NT2/D1 (cell line): Measurements from ENCODE around the gene PPP1R12B.
"Not testable (repeated sequence)": the region's sequence is repeated elsewhere in the genome, so short reads cannot be mapped to it uniquely, and the experiment has no call there.

Experiments used
- DNase-seq: peaks from one replicate; pipeline ENCODE4 v3.0.0-alpha.2; 2011; ENCODE audit warnings: low read depth, low spot score
- H3K27me3 ChIP-seq: 2 replicates; pipeline ENCODE4 v1.6.0; 2011; ENCODE audit warnings: mild to moderate bottlenecking; ENCODE audit not compliant: insufficient read length, insufficient read depth
- H3K36me3 ChIP-seq: 2 replicates; pipeline ENCODE4 v1.6.1; 2011; ENCODE audit warnings: mild to moderate bottlenecking, low read length, mixed read lengths; ENCODE audit not compliant: insufficient read depth, insufficient read length
- H3K4me1 ChIP-seq: 2 replicates; pipeline ENCODE4 v1.5.1; 2011; ENCODE audit not compliant: insufficient read depth, insufficient read length
- H3K4me3 ChIP-seq: 2 replicates; pipeline ENCODE4 v1.5.1; 2011; ENCODE audit warnings: low read depth; ENCODE audit not compliant: insufficient read length
- H3K9ac ChIP-seq: 2 replicates; pipeline ENCODE4 v1.6.0; 2011; ENCODE audit warnings: low read depth; ENCODE audit not compliant: insufficient read length
- H3K9me3 ChIP-seq: 2 replicates; pipeline ENCODE4 v1.5.1; 2011; ENCODE audit warnings: mild to moderate bottlenecking, low read length; ENCODE audit not compliant: insufficient read depth
- SUZ12 ChIP-seq: IDR thresholded peaks from 2 replicates; pipeline ENCODE4 v1.6.1; 2011; ENCODE audit not compliant: insufficient read length, insufficient read depth; ENCODE audit errors: extremely low read depth
- YY1 ChIP-seq: IDR thresholded peaks from 2 replicates; pipeline ENCODE4 v1.6.1; 2011; ENCODE audit not compliant: insufficient read length, insufficient read depth
- ZNF274 ChIP-seq: IDR thresholded peaks from 2 replicates; pipeline ENCODE4 v1.6.1; 2011; ENCODE audit warnings: mild to moderate bottlenecking, low read depth, low read length

The PPP1R12B gene

DNA sequence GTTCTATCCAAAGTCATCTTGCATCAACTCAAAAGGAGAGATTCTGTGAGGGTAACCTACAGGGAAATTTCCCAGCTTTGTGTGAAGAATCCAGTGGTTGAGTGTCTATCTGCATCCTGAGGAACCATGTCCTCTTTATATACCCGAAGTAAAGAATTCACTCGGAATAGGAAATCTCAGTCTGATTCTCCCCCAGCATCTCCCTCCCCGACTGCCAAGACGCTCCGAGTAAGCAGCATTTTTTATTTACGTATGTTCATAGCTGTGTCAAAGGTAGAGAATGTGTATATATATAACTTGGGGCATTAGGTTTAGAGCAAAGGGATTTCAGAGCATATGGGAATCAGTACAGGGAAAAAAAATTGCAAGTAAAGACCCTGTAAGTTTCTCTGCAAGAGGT lies 191.5 kb downstream of the PPP1R12B start:
- Histone ChIP-seq H3K36me3 (no peaks in the 10 kb centered on the region), H3K9me3 (no peaks in the 10 kb centered on the region), H3K4me3 (no peak overlapping the region), H3K27me3 (no peaks in the 10 kb centered on the region), H3K9ac (no peak overlapping the region), H3K4me1 (no peaks in the 10 kb centered on the region)
- no peak for TF ChIP-seq ZNF274
- TF ChIP-seq SUZ12: no peak
- no peak for TF ChIP-seq YY1
- no peak for DNase-seq

- no peaks in the 10 kb centered on the region for H3K9me3 ChIP-seq
- H3K36me3 ChIP-seq: no peaks in the 10 kb centered on the region
- H3K4me3 ChIP-seq: no peak overlapping the region
- H3K27me3 ChIP-seq: no peaks in the 10 kb centered on the region
- no peak for TF ChIP-seq ZNF274
- no peak for TF ChIP-seq SUZ12
- no peak for TF ChIP-seq YY1
- no peak for DNase-seq
- H3K9ac ChIP-seq: no peak overlapping the region
- H3K4me1 ChIP-seq: no peaks in the 10 kb centered on the region
Observed at GRCh38 chr1:202540448-202540847, 191.9 kb downstream of the PPP1R12B start.

GRCh38 chr1:202540858-202541257 lies 192.4 kb downstream of the PPP1R12B start:
- H3K4me1 ChIP-seq, H3K4me3 ChIP-seq, H3K9me3 ChIP-seq, H3K27me3 ChIP-seq, H3K36me3 ChIP-seq, DNase-seq, H3K9ac ChIP-seq: not testable (repeated sequence)

DNA sequence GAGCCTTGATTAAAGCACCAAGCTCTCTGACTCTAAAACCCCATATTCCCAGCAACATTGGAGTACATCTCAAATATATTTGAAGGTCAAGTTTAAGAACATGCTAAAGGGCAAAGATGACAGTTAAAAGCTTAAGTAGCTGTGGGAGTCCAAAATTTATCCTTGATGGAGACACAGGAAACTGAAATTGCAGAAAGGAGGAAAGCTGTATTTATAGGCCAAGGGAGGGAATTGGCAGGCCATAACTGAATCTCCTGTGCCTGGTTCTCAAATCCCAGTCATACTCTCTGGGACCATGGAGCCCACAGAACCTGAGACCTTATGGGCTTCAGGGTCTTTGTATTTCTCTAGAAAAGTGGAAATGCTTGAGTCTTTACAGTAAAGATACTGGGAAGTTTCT lies 193.9 kb downstream of the PPP1R12B start:
- H3K9me3 ChIP-seq, DNase-seq, H3K27me3 ChIP-seq, H3K4me1 ChIP-seq, H3K36me3 ChIP-seq, H3K4me3 ChIP-seq, H3K9ac ChIP-seq: not testable (repeated sequence)

DNA sequence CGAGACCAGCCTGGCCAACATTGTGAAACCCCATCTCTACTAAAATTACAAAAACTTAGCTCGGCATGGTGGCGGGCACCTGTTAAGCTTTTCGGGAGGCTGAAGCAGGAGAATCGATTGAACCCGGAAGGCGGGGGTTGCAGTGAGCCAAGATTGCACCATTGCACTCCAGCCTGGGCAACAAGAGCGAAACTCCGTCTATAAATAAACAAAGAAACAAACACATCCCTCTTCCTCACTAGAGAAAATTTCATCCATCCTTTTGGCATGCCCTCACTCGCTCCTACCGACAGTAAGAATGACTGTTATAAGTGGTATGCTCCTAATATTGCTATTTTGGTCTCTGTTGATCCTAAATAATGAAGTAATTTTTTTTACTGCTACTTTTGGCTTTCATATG lies 195.0 kb downstream of the PPP1R12B start:
- H3K9ac ChIP-seq, H3K36me3 ChIP-seq, H3K4me3 ChIP-seq, H3K4me1 ChIP-seq, H3K9me3 ChIP-seq, DNase-seq, H3K27me3 ChIP-seq: not testable (repeated sequence)

- not testable (repeated sequence) for DNase-seq, H3K9me3 ChIP-seq, H3K36me3 ChIP-seq
Observed at GRCh38 chr1:202544766-202545449, 196.4 kb downstream of the PPP1R12B start.

GRCh38 chr1:202545647-202546303 lies 197.3 kb downstream of the PPP1R12B start:
- not testable (repeated sequence) for H3K27me3 ChIP-seq, H3K36me3 ChIP-seq, DNase-seq

More at GRCh38 chr1:202544766-202545449, 196.4 kb downstream of the PPP1R12B start:
- H3K27me3 ChIP-seq, H3K9ac ChIP-seq, H3K4me3 ChIP-seq, H3K4me1 ChIP-seq: not testable (repeated sequence)

DNA sequence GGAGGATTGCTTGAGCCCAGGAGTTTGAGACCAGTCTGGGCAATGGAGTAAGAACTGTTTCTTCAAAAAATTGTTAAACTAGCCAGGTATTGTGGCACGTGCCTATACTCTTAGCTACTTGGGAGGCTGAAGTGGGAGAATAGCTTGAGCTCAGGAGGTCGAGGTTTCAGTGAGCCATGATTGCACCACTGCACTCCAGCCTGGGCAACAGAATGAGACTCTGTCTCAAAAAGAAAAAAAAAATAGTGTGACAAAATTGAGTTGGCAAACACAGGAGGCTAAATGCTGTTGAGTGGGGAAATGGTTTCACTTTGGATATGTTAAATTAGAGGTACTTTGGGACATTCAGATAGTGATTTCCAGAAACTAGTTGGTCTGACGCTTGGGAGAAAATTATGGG lies 197.9 kb downstream of the PPP1R12B start:
- not testable (repeated sequence) for H3K9ac ChIP-seq, H3K4me3 ChIP-seq, H3K36me3 ChIP-seq, H3K27me3 ChIP-seq, H3K9me3 ChIP-seq, DNase-seq, H3K4me1 ChIP-seq

More at GRCh38 chr1:202545647-202546303, 197.3 kb downstream of the PPP1R12B start:
- not testable (repeated sequence) for H3K9me3 ChIP-seq, H3K4me3 ChIP-seq, H3K9ac ChIP-seq, H3K4me1 ChIP-seq

- H3K4me3 ChIP-seq, H3K9ac ChIP-seq, H3K9me3 ChIP-seq, H3K36me3 ChIP-seq, DNase-seq, H3K4me1 ChIP-seq, H3K27me3 ChIP-seq: not testable (repeated sequence)
Observed at GRCh38 chr1:202546796-202547195, 198.3 kb downstream of the PPP1R12B start.
